Loucy (cell line): ENCODE data around the gene CARD9.

ENCODE experiments used
- H2AFZ ChIP-seq: fragments of 200-600 bp; sonication (generic); 2 replicates; pipeline ENCODE4 v1.6.0; 2016; ENCODE audit warnings: antibody characterized with exemption, mild to moderate bottlenecking, low read length, moderate library complexity
- H3F3A ChIP-seq: fragments of 200-600 bp; 2 replicates; pipeline ENCODE4 v1.6.0; 2016; ENCODE audit warnings: antibody characterized with exemption, low read depth, mild to moderate bottlenecking
- H3K27me3 ChIP-seq: fragments of 200-600 bp; sonication (generic); 2 replicates; pipeline ENCODE4 v1.6.1; 2014; ENCODE audit warnings: low read length, mild to moderate bottlenecking; ENCODE audit not compliant: insufficient read depth, poor library complexity, severe bottlenecking
- H3K36me3 ChIP-seq: fragments of 200-600 bp; sonication (generic); 2 replicates; pipeline ENCODE4 v1.6.1; 2016; ENCODE audit warnings: low read length; ENCODE audit not compliant: insufficient read depth
- H3K4me1 ChIP-seq: fragments of 200-600 bp; sonication (generic); 2 replicates; pipeline ENCODE4 v1.5.1; 2014; ENCODE audit warnings: low read length, mild to moderate bottlenecking; ENCODE audit not compliant: insufficient read depth, poor library complexity, severe bottlenecking
- H3K4me2 ChIP-seq: fragments of 200-600 bp; sonication (generic); 2 replicates; pipeline ENCODE4 v1.6.0; 2014; ENCODE audit warnings: antibody characterized with exemption, low read length, low read depth, mild to moderate bottlenecking; ENCODE audit not compliant: poor library complexity, severe bottlenecking
- H3K4me3 ChIP-seq: fragments of 200-600 bp; sonication (generic); 2 replicates; pipeline ENCODE4 v1.5.1; 2014; ENCODE audit warnings: low read length, mild to moderate bottlenecking, mixed read lengths; ENCODE audit not compliant: poor library complexity, severe bottlenecking
- H3K79me2 ChIP-seq: fragments of 200-600 bp; sonication (generic); 2 replicates; pipeline ENCODE4 v1.6.1; 2014; ENCODE audit warnings: low read length; ENCODE audit not compliant: insufficient read depth
- H3K9ac ChIP-seq: fragments of 200-600 bp; sonication (generic); 2 replicates; pipeline ENCODE4 v1.6.0; 2014; ENCODE audit warnings: mild to moderate bottlenecking, low read depth, low read length, moderate library complexity; ENCODE audit not compliant: poor library complexity, severe bottlenecking
- H3K9me2 ChIP-seq: fragments of 200-600 bp; sonication (generic); replicated peaks from 2 replicates; pipeline ENCODE4 v1.6.1; 2016; ENCODE audit warnings: low read depth, low read length, mixed read lengths
- H3K9me3 ChIP-seq: fragments of 200-600 bp; sonication (generic); 2 replicates; pipeline ENCODE4 v1.6.1; 2014; ENCODE audit warnings: mild to moderate bottlenecking, antibody characterized with exemption, low read length, low read depth; ENCODE audit not compliant: insufficient read depth
- H4K20me1 ChIP-seq: fragments of 200-600 bp; sonication (generic); 2 replicates; pipeline ENCODE4 v1.6.0; 2014; ENCODE audit warnings: antibody characterized with exemption, low read length, mild to moderate bottlenecking; ENCODE audit not compliant: insufficient read depth, poor library complexity, severe bottlenecking
- CTCF ChIP-seq: fragments of 200-600 bp; sonication (generic); conservative IDR thresholded peaks from 2 replicates; pipeline ENCODE4 v1.5.1; 2014; ENCODE audit warnings: mild to moderate bottlenecking, antibody characterized with exemption, low read length
- EZH2phosphoT487 ChIP-seq: fragments of 200-600 bp; IDR thresholded peaks from 2 replicates; pipeline ENCODE4 v1.6.1; 2018; ENCODE audit warnings: antibody characterized with exemption, mild to moderate bottlenecking, moderate library complexity, borderline replicate concordance

CARD9 gene

GRCh38 chr9:136339958-136340310 is 33.5 kb downstream of the CARD9 start:
- no peaks in the 10 kb centered on the region for H3K4me1 ChIP-seq

GRCh38 chr9:136339173-136339957 is 34.1 kb downstream of the CARD9 start:
- H2AFZ ChIP-seq, result no peak overlapping the region
- no peak overlapping the region for H3K4me3 ChIP-seq
- no peaks in the 10 kb centered on the region for H3K27me3 ChIP-seq
- H3K9me2 ChIP-seq, result no peaks in the 10 kb centered on the region
- no peaks in the 10 kb centered on the region for H4K20me1 ChIP-seq
- no peaks in the 10 kb centered on the region for H3K36me3 ChIP-seq
- no peaks in the 10 kb centered on the region for H3K9me3 ChIP-seq
- TF ChIP-seq CTCF (peak; percentile 65), EZH2phosphoT487 (no peak)
- no peaks in the 10 kb centered on the region for H3K79me2 ChIP-seq
- no peak overlapping the region for H3K9ac ChIP-seq
- H3K4me1 ChIP-seq, result no peaks in the 10 kb centered on the region
- H3K4me2 ChIP-seq, result no peak overlapping the region
- no peaks in the 10 kb centered on the region for H3F3A ChIP-seq

More at GRCh38 chr9:136339958-136340310, 33.5 kb downstream of the CARD9 start:
- no peaks in the 10 kb centered on the region for H3K9me2 ChIP-seq
- H3K9me3 ChIP-seq, result no peaks in the 10 kb centered on the region
- H3F3A ChIP-seq, result no peaks in the 10 kb centered on the region
- H3K27me3 ChIP-seq, result no peaks in the 10 kb centered on the region
- H3K36me3 ChIP-seq, result no peaks in the 10 kb centered on the region
- no peaks in the 10 kb centered on the region for H4K20me1 ChIP-seq
- H3K9ac ChIP-seq, result no peak overlapping the region
- H3K4me3 ChIP-seq, result no peak overlapping the region
- H3K79me2 ChIP-seq, result no peaks in the 10 kb centered on the region
- TF ChIP-seq EZH2phosphoT487 (no peak), CTCF (no peak)
- no peak overlapping the region for H2AFZ ChIP-seq
- no peak overlapping the region for H3K4me2 ChIP-seq

- Histone ChIP-seq H3K4me1 (no peaks in the 10 kb centered on the region), H3K27me3 (no peaks in the 10 kb centered on the region), H3K36me3 (no peaks in the 10 kb centered on the region), H3K4me3 (no peak overlapping the region), H2AFZ (no peak overlapping the region), H3K9me2 (no peaks in the 10 kb centered on the region), H3F3A (no peaks in the 10 kb centered on the region), H3K9me3 (no peaks in the 10 kb centered on the region), H3K4me2 (no peak overlapping the region), H3K9ac (no peak overlapping the region), H4K20me1 (no peaks in the 10 kb centered on the region), H3K79me2 (no peaks in the 10 kb centered on the region)
- TF ChIP-seq EZH2phosphoT487 (no peak), CTCF (no peak)
These were observed 35.0 kb downstream of the CARD9 start for GRCh38 chr9:136338511-136338910.
